ENCODE measurements around the gene ANKDD1B. TPM values are rescaled to one million over a fixed set of nuclear protein-coding genes. Genes with fewer than 3 reads are reported as not detected.

ANKDD1B gene
- total and polyA plus RNA-seq, 3 donors from 2014 or later = 1.2 to 8.1 (median 1.3) TPM

GRCh38 chr5:75656311-75657003 lies 45.2 kb downstream of the ANKDD1B start:
- Histone ChIP-seq H3K27me3 (no peaks in the 10 kb centered on the region), H3K36me3 (ENCODE audit: low read depth, missing control alignments) (no peaks in the 10 kb centered on the region), H3K27ac (peak overlapping the region in 1 of 2 donors; percentile 55), H3K9me3 (no peaks in the 10 kb centered on the region), H3K4me1 (no peaks in the 10 kb centered on the region), H3K4me3 (peak overlapping the region; percentile 40 to 52)
- intact Hi-C loops (cut with DNase I; ENCODE audit: low total_unique reads) = no loop called here
- DNase-seq = peak; percentile 44
- WGBS, 2 donors = 33 to 44% methylated on average over 8 to 9 of the region's 9 CpGs
- TF ChIP-seq CTCF (IDR thresholded peaks at IDR 0.05) = no peak
- no peak for TF ChIP-seq POLR2A (IDR thresholded peaks at IDR 0.05)

DNA sequence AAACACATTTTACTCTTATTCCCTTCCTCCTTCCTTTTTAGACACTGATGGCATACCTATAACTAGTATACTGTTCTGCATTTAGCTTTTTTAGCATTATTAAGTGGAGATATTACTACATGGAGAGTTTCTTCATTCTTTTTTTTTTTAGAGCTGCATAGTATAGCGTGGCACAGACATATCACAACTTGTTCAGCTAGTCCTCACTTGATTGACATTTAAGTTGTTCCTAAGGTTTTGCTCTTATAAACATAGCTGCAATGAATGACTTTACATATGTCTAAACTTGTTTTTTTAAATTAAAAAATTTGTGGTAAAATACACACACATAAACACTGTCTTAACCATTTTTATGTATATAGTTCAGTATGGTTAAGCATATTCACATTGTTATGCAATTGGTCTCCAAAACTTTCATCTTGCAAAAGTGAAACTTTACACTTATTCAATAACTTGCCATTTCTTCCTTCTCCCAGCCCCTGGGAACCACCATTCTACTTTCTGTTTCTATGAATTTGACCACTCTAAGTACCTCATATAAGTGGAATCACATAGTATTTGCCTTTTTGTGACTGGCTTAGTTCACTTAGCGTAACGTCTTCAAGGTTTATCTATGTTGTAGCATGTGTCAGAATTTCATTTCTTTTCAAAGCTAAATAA lies 48.7 kb downstream of the ANKDD1B start:
- H3K36me3 ChIP-seq (ENCODE audit: low read depth, missing control alignments) = no peaks in the 10 kb centered on the region
- intact Hi-C loops (cut with DNase I; ENCODE audit: low total_unique reads) = no loop called here
- DNase-seq = no peak
- WGBS, 2 donors = 89 to 90% methylated on average over 3 of the region's 3 CpGs
- no peak overlapping the region for H3K4me3 ChIP-seq
- no peaks in the 10 kb centered on the region for H3K4me1 ChIP-seq
- no peaks in the 10 kb centered on the region for H3K27me3 ChIP-seq
- H3K27ac ChIP-seq = no peak overlapping the region
- no peaks in the 10 kb centered on the region for H3K9me3 ChIP-seq
- no peak for TF ChIP-seq POLR2A (IDR thresholded peaks at IDR 0.05)
- no peak for TF ChIP-seq CTCF (IDR thresholded peaks at IDR 0.05)

GRCh38 chr5:75660678-75661465 lies 49.6 kb downstream of the ANKDD1B start:
- TF ChIP-seq CTCF (IDR thresholded peaks at IDR 0.05) = no peak
- no peak for TF ChIP-seq POLR2A (IDR thresholded peaks at IDR 0.05)
- 82 to 85% methylated on average over 15 to 16 of the region's 16 CpGs for WGBS, 2 donors
- DNase-seq = no peak
- no peaks in the 10 kb centered on the region for H3K36me3 ChIP-seq (ENCODE audit: low read depth, missing control alignments)
- no peaks in the 10 kb centered on the region for H3K9me3 ChIP-seq
- no peaks in the 10 kb centered on the region for H3K27me3 ChIP-seq
- no peak overlapping the region for H3K27ac ChIP-seq
- no peak overlapping the region for H3K4me3 ChIP-seq
- intact Hi-C loops (cut with DNase I; ENCODE audit: low total_unique reads) = no loop called here
- no peaks in the 10 kb centered on the region for H3K4me1 ChIP-seq

- intact Hi-C loops (cut with DNase I; ENCODE audit: low total_unique reads) = no loop called here
- no peak overlapping the region for H3K27ac ChIP-seq
- TF ChIP-seq POLR2A (IDR thresholded peaks at IDR 0.05) = no peak
- TF ChIP-seq CTCF (IDR thresholded peaks at IDR 0.05) = no peak
- 83 to 93% methylated on average over 2 of the region's 2 CpGs for WGBS, 2 donors
- no peaks in the 10 kb centered on the region for H3K4me1 ChIP-seq
- no peaks in the 10 kb centered on the region for H3K27me3 ChIP-seq
- no peaks in the 10 kb centered on the region for H3K9me3 ChIP-seq
- no peaks in the 10 kb centered on the region for H3K36me3 ChIP-seq (ENCODE audit: low read depth, missing control alignments)
- no peak for DNase-seq
- no peak overlapping the region for H3K4me3 ChIP-seq
Observed at GRCh38 chr5:75662061-75662460, 50.8 kb downstream of the ANKDD1B start.

All from testis (tissue), 3 donors.